ENCODE data around the gene ETV3. TPM values are rescaled to one million over a fixed set of nuclear protein-coding genes. Genes with fewer than 3 reads are reported as not detected.

The ETV3 gene
- total RNA-seq, 1 experiment from 2014 or later: 39.7 TPM

- no peak for DNase-seq
- intact Hi-C loops (cut with micrococcal nuclease; ENCODE audit: unreplicated experiment): no loop called here
- BruUV-seq (replicated peaks): no TSS peak
- Mint-ChIP-seq H3K27ac (ENCODE audit: unreplicated experiment) (no peak overlapping the region), H3K4me3 (ENCODE audit: low read depth, unreplicated experiment) (no peak overlapping the region), H3K4me1 (ENCODE audit: low read depth, unreplicated experiment) (peaks cover 10% of the 10 kb centered on the region), H3K36me3 (ENCODE audit: insufficient read depth, unreplicated experiment) (peaks cover 46% of the 10 kb centered on the region), H3K9me3 (ENCODE audit: low read depth, unreplicated experiment) (no peaks in the 10 kb centered on the region), H3K27me3 (ENCODE audit: unreplicated experiment) (no peaks in the 10 kb centered on the region)
- TF ChIP-seq CTCF (IDR thresholded peaks at IDR 0.05; ENCODE audit: unreplicated experiment): no peak
- CTCF ChIA-PET: interaction anchor here (1.2 kb wide), 1 partner anchor 43 kb away, joined by 4 read pairs; no protein-coding TSS in a partner anchor
These were observed 5.5 kb downstream of the ETV3 start for GRCh38 chr1:157132616-157133167.

GRCh38 chr1:157132111-157132510, 6.1 kb downstream of the ETV3 start:
- H3K9me3 Mint-ChIP-seq (ENCODE audit: low read depth, unreplicated experiment): no peaks in the 10 kb centered on the region
- H3K4me3 Mint-ChIP-seq (ENCODE audit: low read depth, unreplicated experiment): no peak overlapping the region
- H3K4me1 Mint-ChIP-seq (ENCODE audit: low read depth, unreplicated experiment): peaks cover 10% of the 10 kb centered on the region
- TF ChIP-seq CTCF (IDR thresholded peaks at IDR 0.05; ENCODE audit: unreplicated experiment): no peak
- intact Hi-C loops (cut with micrococcal nuclease; ENCODE audit: unreplicated experiment): no loop called here
- H3K36me3 Mint-ChIP-seq (ENCODE audit: insufficient read depth, unreplicated experiment): peaks cover 40% of the 10 kb centered on the region
- no peaks in the 10 kb centered on the region for H3K27me3 Mint-ChIP-seq (ENCODE audit: unreplicated experiment)
- BruUV-seq (replicated peaks): no TSS peak
- H3K27ac Mint-ChIP-seq (ENCODE audit: unreplicated experiment): no peak overlapping the region
- no peak for DNase-seq
- CTCF ChIA-PET: interaction anchor here (0.7 to 1.2 kb wide), 2 partner anchors 42 to 364 kb away, joined by 3 to 4 read pairs; no protein-coding TSS in a partner anchor

GRCh38 chr1:157131281-157131680, 6.9 kb downstream of the ETV3 start:
- CTCF ChIA-PET: no interaction called here
- no peak for TF ChIP-seq CTCF (IDR thresholded peaks at IDR 0.05; ENCODE audit: unreplicated experiment)
- no peak overlapping the region for H3K27ac Mint-ChIP-seq (ENCODE audit: unreplicated experiment)

GRCh38 chr1:157124855-157125254, 13.3 kb downstream of the ETV3 start:
- no peak overlapping the region for H3K27ac Mint-ChIP-seq (ENCODE audit: unreplicated experiment)
- peak; percentile 21 for DNase-seq
- no peak overlapping the region for H3K4me3 Mint-ChIP-seq (ENCODE audit: low read depth, unreplicated experiment)
- BruUV-seq (replicated peaks): no TSS peak
- TF ChIP-seq CTCF (IDR thresholded peaks at IDR 0.05; ENCODE audit: unreplicated experiment): no peak
- H3K4me1 Mint-ChIP-seq (ENCODE audit: low read depth, unreplicated experiment): no peaks in the 10 kb centered on the region
- intact Hi-C loops (cut with micrococcal nuclease; ENCODE audit: unreplicated experiment): no loop called here
- H3K27me3 Mint-ChIP-seq (ENCODE audit: unreplicated experiment): no peaks in the 10 kb centered on the region
- CTCF ChIA-PET: interaction anchor here (0.6 kb wide), 1 partner anchor 27 kb away, joined by 3 read pairs; no protein-coding TSS in a partner anchor
- peaks cover 44% of the 10 kb centered on the region for H3K36me3 Mint-ChIP-seq (ENCODE audit: insufficient read depth, unreplicated experiment)
- H3K9me3 Mint-ChIP-seq (ENCODE audit: low read depth, unreplicated experiment): no peaks in the 10 kb centered on the region

More at GRCh38 chr1:157131281-157131680, 6.9 kb downstream of the ETV3 start:
- no peaks in the 10 kb centered on the region for H3K9me3 Mint-ChIP-seq (ENCODE audit: low read depth, unreplicated experiment)
- no TSS peak for BruUV-seq (replicated peaks)
- peaks cover 5% of the 10 kb centered on the region for H3K4me1 Mint-ChIP-seq (ENCODE audit: low read depth, unreplicated experiment)
- no peak for DNase-seq
- H3K4me3 Mint-ChIP-seq (ENCODE audit: low read depth, unreplicated experiment): no peak overlapping the region
- H3K27me3 Mint-ChIP-seq (ENCODE audit: unreplicated experiment): no peaks in the 10 kb centered on the region
- H3K36me3 Mint-ChIP-seq (ENCODE audit: insufficient read depth, unreplicated experiment): peaks cover 38% of the 10 kb centered on the region
- intact Hi-C loops (cut with micrococcal nuclease; ENCODE audit: unreplicated experiment): no loop called here

Measured in Calu3 (cell line).